ENCODE data around the gene ICE2. TPM values are rescaled to one million over a fixed set of nuclear protein-coding genes. Genes with fewer than 3 reads are reported as not detected.

The ICE2 gene
- total and polyA plus RNA-seq, 2 of the 8 experiments (the other 6 are each of a cell fraction or from before 2014, with no cell fraction given) = 40.0 to 87.3 TPM

DNA sequence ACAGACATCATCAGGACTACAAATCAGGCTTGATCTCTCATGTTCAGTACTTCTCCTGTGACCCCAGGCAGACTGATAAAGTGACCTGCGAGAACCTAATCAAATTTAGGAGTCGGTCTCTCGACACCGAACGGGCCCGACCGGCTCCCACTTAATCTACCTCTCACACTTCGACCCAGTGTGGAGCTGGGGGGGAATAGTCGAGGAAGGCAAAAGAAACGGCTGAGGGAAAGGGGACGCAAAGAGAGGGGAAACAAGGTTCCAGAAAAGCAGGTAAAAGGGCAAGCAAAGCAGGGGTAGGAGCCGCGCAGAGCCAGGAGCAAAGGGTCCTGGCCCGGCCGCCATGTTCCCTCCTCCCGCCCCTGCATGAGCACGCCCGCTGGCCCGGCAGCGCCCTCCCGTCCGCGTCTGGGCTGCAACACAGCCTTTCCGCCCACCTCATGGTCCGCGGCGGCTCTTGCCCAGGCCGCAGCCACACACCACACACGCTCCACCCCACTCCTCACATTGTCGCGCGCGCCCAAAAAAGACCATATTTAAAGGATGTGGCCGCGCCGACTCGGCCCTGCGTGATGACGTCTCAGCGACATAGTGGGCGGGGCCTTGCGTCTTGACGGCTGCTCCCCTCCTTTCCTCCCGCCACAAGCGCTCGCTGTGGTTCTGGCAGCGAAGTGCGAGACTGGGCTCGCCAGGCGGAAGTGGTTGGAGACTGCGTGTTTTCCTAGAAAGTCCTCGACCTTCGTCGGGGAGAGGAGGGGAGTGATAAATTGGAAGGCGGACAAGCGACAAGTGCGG, at the start of gene ICE2 (continued):
- TF ChIP-seq, protein P1, sequence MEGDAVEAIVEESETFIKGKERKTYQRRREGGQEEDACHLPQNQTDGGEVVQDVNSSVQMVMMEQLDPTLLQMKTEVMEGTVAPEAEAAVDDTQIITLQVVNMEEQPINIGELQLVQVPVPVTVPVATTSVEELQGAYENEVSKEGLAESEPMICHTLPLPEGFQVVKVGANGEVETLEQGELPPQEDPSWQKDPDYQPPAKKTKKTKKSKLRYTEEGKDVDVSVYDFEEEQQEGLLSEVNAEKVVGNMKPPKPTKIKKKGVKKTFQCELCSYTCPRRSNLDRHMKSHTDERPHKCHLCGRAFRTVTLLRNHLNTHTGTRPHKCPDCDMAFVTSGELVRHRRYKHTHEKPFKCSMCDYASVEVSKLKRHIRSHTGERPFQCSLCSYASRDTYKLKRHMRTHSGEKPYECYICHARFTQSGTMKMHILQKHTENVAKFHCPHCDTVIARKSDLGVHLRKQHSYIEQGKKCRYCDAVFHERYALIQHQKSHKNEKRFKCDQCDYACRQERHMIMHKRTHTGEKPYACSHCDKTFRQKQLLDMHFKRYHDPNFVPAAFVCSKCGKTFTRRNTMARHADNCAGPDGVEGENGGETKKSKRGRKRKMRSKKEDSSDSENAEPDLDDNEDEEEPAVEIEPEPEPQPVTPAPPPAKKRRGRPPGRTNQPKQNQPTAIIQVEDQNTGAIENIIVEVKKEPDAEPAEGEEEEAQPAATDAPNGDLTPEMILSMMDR (IDR thresholded peaks at IDR 0.05; ENCODE audit: control extremely low read depth in 1 of 3, insufficient read depth in 1 of 3, low read depth in 1 of 3, low read length in 3 of 3) = no peak
- peak; percentile 95 for TF ChIP-seq KDM4A (IDR thresholded peaks at IDR 0.05; ENCODE audit: low read depth, low read length, severe bottlenecking)
- TF ChIP-seq, protein P2, sequence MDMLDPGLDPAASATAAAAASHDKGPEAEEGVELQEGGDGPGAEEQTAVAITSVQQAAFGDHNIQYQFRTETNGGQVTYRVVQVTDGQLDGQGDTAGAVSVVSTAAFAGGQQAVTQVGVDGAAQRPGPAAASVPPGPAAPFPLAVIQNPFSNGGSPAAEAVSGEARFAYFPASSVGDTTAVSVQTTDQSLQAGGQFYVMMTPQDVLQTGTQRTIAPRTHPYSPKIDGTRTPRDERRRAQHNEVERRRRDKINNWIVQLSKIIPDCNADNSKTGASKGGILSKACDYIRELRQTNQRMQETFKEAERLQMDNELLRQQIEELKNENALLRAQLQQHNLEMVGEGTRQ (IDR thresholded peaks at IDR 0.05; ENCODE audit: low read length) = no peak

All from H1 (cell line).